Endothelial cell (in vitro differentiated cells): ENCODE data around the gene VWA7. TPM values are rescaled to one million over a fixed set of nuclear protein-coding genes. Genes with fewer than 3 reads are reported as not detected.
A peak's percentile ranks its signal among the peaks of the same experiment; 100 is the strongest.

Experiments used
- DNase-seq: peaks from one replicate; pipeline ENCODE4 v3.0.0; 2021; ENCODE audit warnings: low spot score
- H3K27ac Mint-ChIP-seq: one replicate; pipeline ENCODE4 v1.8.0; 2021; ENCODE audit warnings: mixed read lengths, inconsistent platforms; ENCODE audit not compliant: unreplicated experiment
- H3K27me3 Mint-ChIP-seq: one replicate; pipeline ENCODE4 v1.8.0; 2021; ENCODE audit warnings: mild to moderate bottlenecking, moderate library complexity, mixed read lengths, inconsistent platforms; ENCODE audit not compliant: unreplicated experiment
- H3K36me3 Mint-ChIP-seq: one replicate; pipeline ENCODE4 v1.8.0; 2021; ENCODE audit warnings: mild to moderate bottlenecking, low read depth, mixed read lengths, inconsistent platforms; ENCODE audit not compliant: unreplicated experiment
- H3K4me1 Mint-ChIP-seq: one replicate; pipeline ENCODE4 v1.8.0; 2021; ENCODE audit warnings: mild to moderate bottlenecking, mixed read lengths, inconsistent platforms; ENCODE audit not compliant: unreplicated experiment
- H3K4me3 Mint-ChIP-seq: one replicate; pipeline ENCODE4 v1.8.0; 2021; ENCODE audit warnings: mild to moderate bottlenecking, mixed read lengths, inconsistent platforms; ENCODE audit not compliant: unreplicated experiment
- H3K9me3 Mint-ChIP-seq: one replicate; pipeline ENCODE4 v1.8.0; 2021; ENCODE audit warnings: mixed read lengths, inconsistent platforms; ENCODE audit not compliant: unreplicated experiment
- CTCF ChIP-seq: fragments of 200-600 bp; sonication (generic); IDR thresholded peaks from one replicate; pipeline ENCODE4 v1.5.0; 2021; ENCODE audit warnings: antibody characterized with exemption; ENCODE audit not compliant: unreplicated experiment
- total RNA-seq: library from RNA; stranded (reverse); fragmentation: NEBNext Ultra II Directional; extraction: Animal tissue kit (Norgen Biotek cat#: 25700); gene quantifications from one replicate; pipeline ENCODE4 v1.2.1, GENCODE V29; 2021; ENCODE audit not compliant: unreplicated experiment

VWA7 gene
- total RNA-seq, 1 donor from 2014 or later, result 0.74 TPM

GRCh38 chr6:31775633-31776484 is 1.3 kb downstream of the VWA7 start:
- Mint-ChIP-seq H3K36me3 (no peaks in the 10 kb centered on the region), H3K27me3 (peaks cover 4% of the 10 kb centered on the region), H3K27ac (no peak overlapping the region), H3K4me1 (no peaks in the 10 kb centered on the region), H3K9me3 (no peaks in the 10 kb centered on the region), H3K4me3 (no peak overlapping the region)
- TF ChIP-seq CTCF, result no peak
- DNase-seq, result no peak

GRCh38 chr6:31775184-31775583 is 1.9 kb downstream of the VWA7 start:
- no peak overlapping the region for H3K27ac Mint-ChIP-seq
- H3K27me3 Mint-ChIP-seq, result peaks cover 4% of the 10 kb centered on the region
- no peak for TF ChIP-seq CTCF
- H3K9me3 Mint-ChIP-seq, result no peaks in the 10 kb centered on the region
- DNase-seq, result no peak
- no peaks in the 10 kb centered on the region for H3K36me3 Mint-ChIP-seq
- H3K4me1 Mint-ChIP-seq, result no peaks in the 10 kb centered on the region
- no peak overlapping the region for H3K4me3 Mint-ChIP-seq

- Mint-ChIP-seq H3K27ac (no peak overlapping the region), H3K27me3 (peaks cover 5% of the 10 kb centered on the region), H3K36me3 (peaks cover 3% of the 10 kb centered on the region), H3K4me1 (peaks cover 14% of the 10 kb centered on the region), H3K9me3 (no peaks in the 10 kb centered on the region), H3K4me3 (no peak overlapping the region)
- no peak for DNase-seq
- TF ChIP-seq CTCF, result no peak
Observed at GRCh38 chr6:31771992-31772358, 5.2 kb downstream of the VWA7 start.

- no peak overlapping the region for H3K4me3 Mint-ChIP-seq
- no peak overlapping the region for H3K27ac Mint-ChIP-seq
- TF ChIP-seq CTCF, result no peak
- no peak for DNase-seq
- peaks cover 3% of the 10 kb centered on the region for H3K36me3 Mint-ChIP-seq
- H3K27me3 Mint-ChIP-seq, result peaks cover 5% of the 10 kb centered on the region
- H3K4me1 Mint-ChIP-seq, result peaks cover 17% of the 10 kb centered on the region
- H3K9me3 Mint-ChIP-seq, result no peaks in the 10 kb centered on the region
Observed at GRCh38 chr6:31770860-31771259, 6.3 kb downstream of the VWA7 start.

GRCh38 chr6:31769684-31770371 is 7.3 kb downstream of the VWA7 start:
- peaks cover 17% of the 10 kb centered on the region for H3K4me1 Mint-ChIP-seq
- TF ChIP-seq CTCF, result peak; percentile 58
- peak overlapping the region; percentile 21 for H3K4me3 Mint-ChIP-seq
- peak overlapping the region; percentile 45 for H3K27ac Mint-ChIP-seq
- H3K36me3 Mint-ChIP-seq, result peaks cover 3% of the 10 kb centered on the region
- peaks cover 5% of the 10 kb centered on the region for H3K27me3 Mint-ChIP-seq
- H3K9me3 Mint-ChIP-seq, result no peaks in the 10 kb centered on the region
- DNase-seq, result peak; percentile 64
